ENCODE measurements around the gene MYO5C. TPM values are rescaled to one million over a fixed set of nuclear protein-coding genes. Genes with fewer than 3 reads are reported as not detected.

MYO5C gene
- total and polyA plus RNA-seq, 2 of the 4 experiments (the other 2 are of a cell fraction) = under 0.01 to 0.03 TPM

- Histone ChIP-seq H2BK15ac (ENCODE audit: low read depth, low read length) (no peak overlapping the region), H2BK120ac (ENCODE audit: low read depth, low read length) (peak overlapping the region; percentile 62), H3K56ac (ENCODE audit: extremely low read depth, insufficient read depth, low read length) (no peak overlapping the region), H3K27me3 (ENCODE audit: control insufficient read depth, insufficient read depth, low read length) (no peaks in the 10 kb centered on the region), H3K4me2 (ENCODE audit: low read depth, low read length) (peak overlapping the region; percentile 63; the same call in 1 of the 2 replicates), H2BK20ac (ENCODE audit: low read depth, low read length) (no peak overlapping the region), H3K27ac (ENCODE audit: insufficient read depth, low read length) (no peak overlapping the region), H4K91ac (ENCODE audit: insufficient read depth, low read depth, low read length) (no peak overlapping the region), H2AK9ac (replicated peaks; ENCODE audit: low read depth, low read length, poor library complexity) (no peak overlapping the region), H3K4me1 (ENCODE audit: control insufficient read depth, insufficient read depth, low read length) (peaks cover 7% of the 10 kb centered on the region; the same call in 1 of the 2 replicates), H3K4me3 (ENCODE audit: insufficient read depth, low read depth, low read length) (no peak overlapping the region), H3K9me3 (ENCODE audit: control insufficient read depth, insufficient read depth, low read length) (no peaks in the 10 kb centered on the region), H3K36me3 (ENCODE audit: control insufficient read depth, insufficient read depth, low read length) (peaks cover 3% of the 10 kb centered on the region), H3K18ac (ENCODE audit: low read depth, low read length) (peak overlapping the region; percentile 55; the same call in 1 of the 2 replicates), H4K8ac (ENCODE audit: low read depth in 2 of 2, low read length in 2 of 2) (peak overlapping the region in 1 of 2 experiments; percentile 49; a peak in 2 of 4 replicates), H2AFZ (replicated peaks; ENCODE audit: low read length, poor library complexity) (no peak overlapping the region), H4K20me1 (ENCODE audit: insufficient read depth, low read length) (no peaks in the 10 kb centered on the region; the same call in 1 of the 2 replicates), H3K9ac (ENCODE audit: low read depth, low read length) (no peak overlapping the region), H4K5ac (ENCODE audit: low read depth, low read length) (peak overlapping the region; percentile 57; the same call in 1 of the 2 replicates), H3K14ac (replicated peaks; ENCODE audit: low read depth, low read length) (peak overlapping the region; percentile 75; the same call in 1 of the 2 replicates), H3K4ac (ENCODE audit: low read depth, low read length) (peak overlapping the region; percentile 68), H2AK5ac (ENCODE audit: low read depth, low read length) (peak overlapping the region; percentile 37; the same call in 1 of the 2 replicates), H3K9me1 (ENCODE audit: insufficient read depth, low read length) (peaks cover 6% of the 10 kb centered on the region), H3K79me1 (ENCODE audit: low read depth in 1 of 2, low read length in 2 of 2) (no peaks in the 10 kb centered on the region), H2BK5ac (ENCODE audit: low read depth, low read length, poor library complexity, severe bottlenecking) (peak overlapping the region; percentile 77), H3K23ac (ENCODE audit: low read depth, low read length) (no peak overlapping the region)
- WGBS, 2 experiments (ENCODE audit: extremely low coverage in 2 of 2, insufficient read length in 1 of 2) = 20% methylated on average over 1 of the region's 5 CpGs; no CpG with 5 or more reads in 1 of the 2 experiments
- in situ Hi-C loops (cut with MboI; ENCODE audit: low sequenced_read_pairs) = loop anchor here (10.0 kb wide), 1 partner anchor 397 kb away; no protein-coding TSS in a partner anchor
- POLR2A ChIA-PET (ENCODE audit: unreplicated experiment) = no interaction called here
- intact Hi-C loops (cut with micrococcal nuclease) = loop anchor here (5.0 kb wide), 1 partner anchor 190 kb away; the partner anchor contains the start of gene MYO5A
- ATAC-seq (ENCODE audit: low read depth) = peak; percentile 71
- peak; percentile 77 for DNase-seq
- TF ChIP-seq ELK1 (IDR thresholded peaks at IDR 0.05; ENCODE audit: borderline replicate concordance, low read depth, low read length) (no peak), NFE2L2 (IDR thresholded peaks at IDR 0.05; ENCODE audit: low read depth, low read length) (0 out of 2 replicates have a peak, but pooled peaks have one; percentile 22), CTCF (conservative IDR thresholded peaks at IDR 0.05; ENCODE audit: low read depth, low read length) (no peak), RAD21 (IDR thresholded peaks at IDR 0.05; ENCODE audit: low read length) (no peak), FOS (IDR thresholded peaks at IDR 0.05; ENCODE audit: low read depth, low read length) (0 out of 2 replicates have a peak, but pooled peaks have one; percentile 10)
- CTCF ChIA-PET = interaction anchor here (0.8 kb wide), 1 partner anchor 82 kb away, joined by 3 read pairs; no protein-coding TSS in a partner anchor
- dilution Hi-C loops (cut with HindIII; ENCODE audit: low sequenced_read_pairs, unreplicated experiment) = no loop called here
- no TSS peak for BruUV-seq (replicated peaks)
These were observed 41.7 kb upstream of the MYO5C start for GRCh38 chr15:52337198-52337853.
